GM12892 (cell line): ENCODE measurements around the gene FANCE.

ENCODE experiments used
- POLR2A ChIP-seq: IDR thresholded peaks from 2 replicates; pipeline ENCODE4 v1.6.1; 2011; ENCODE audit warnings: low read depth, low read length, control low read depth
- POLR2AphosphoS5 ChIP-seq: IDR thresholded peaks from 2 replicates; pipeline ENCODE4 v1.6.1; 2011; ENCODE audit warnings: low read depth, low read length, control low read depth
- TAF1 ChIP-seq: IDR thresholded peaks from 2 replicates; pipeline ENCODE4 v1.6.1; 2011; ENCODE audit warnings: low read depth, mild to moderate bottlenecking, control low read depth, low read length, borderline replicate concordance

DNA sequence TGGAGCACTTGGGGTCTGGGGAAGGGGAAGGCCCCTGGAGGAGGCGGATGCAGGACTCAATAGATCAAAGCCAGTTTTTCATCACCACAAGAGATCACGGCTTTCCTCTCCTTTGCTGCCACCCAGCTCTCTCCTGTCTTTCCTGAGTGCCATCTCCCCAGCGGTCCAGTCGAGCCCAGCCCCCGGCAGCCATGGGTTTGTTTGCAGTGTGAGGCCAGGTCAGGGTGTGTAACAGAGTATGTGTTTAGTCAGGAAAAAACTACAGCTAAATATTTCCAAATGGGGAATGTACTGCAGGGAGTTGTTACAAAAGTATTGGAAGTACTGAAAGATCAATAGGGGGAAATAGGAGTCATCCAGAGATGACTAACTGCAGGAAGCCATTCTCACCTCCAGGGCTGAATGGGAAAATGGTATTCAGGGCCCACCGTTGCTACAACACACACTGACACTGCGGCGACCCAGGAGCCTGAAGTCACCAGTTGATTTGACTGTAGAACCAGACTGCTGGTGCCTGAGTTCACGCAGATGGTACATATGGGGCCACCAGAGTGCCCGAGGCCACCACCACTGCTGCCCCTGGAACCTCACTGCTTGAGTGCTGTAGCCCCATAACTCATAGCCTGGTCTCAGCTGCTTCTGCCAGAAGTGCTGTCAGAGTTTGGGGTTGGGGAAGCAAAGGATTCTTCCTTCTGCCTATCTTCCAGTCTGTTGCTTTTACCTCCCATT is 23.6 kb upstream of the FANCE start:
- TF ChIP-seq POLR2AphosphoS5 = no peak
- TF ChIP-seq TAF1 = no peak
- no peak for TF ChIP-seq POLR2A
